Loucy (cell line): ENCODE results near the gene IRGQ.

Experiments used
- H2AFZ ChIP-seq: fragments of 200-600 bp; sonication (generic); 2 replicates; pipeline ENCODE4 v1.6.0; 2016; ENCODE audit warnings: antibody characterized with exemption, mild to moderate bottlenecking, low read length, moderate library complexity
- H3F3A ChIP-seq: fragments of 200-600 bp; 2 replicates; pipeline ENCODE4 v1.6.0; 2016; ENCODE audit warnings: antibody characterized with exemption, low read depth, mild to moderate bottlenecking
- H3K27me3 ChIP-seq: fragments of 200-600 bp; sonication (generic); 2 replicates; pipeline ENCODE4 v1.6.1; 2014; ENCODE audit warnings: low read length, mild to moderate bottlenecking; ENCODE audit not compliant: insufficient read depth, poor library complexity, severe bottlenecking
- H3K36me3 ChIP-seq: fragments of 200-600 bp; sonication (generic); 2 replicates; pipeline ENCODE4 v1.6.1; 2016; ENCODE audit warnings: low read length; ENCODE audit not compliant: insufficient read depth
- H3K4me1 ChIP-seq: fragments of 200-600 bp; sonication (generic); 2 replicates; pipeline ENCODE4 v1.5.1; 2014; ENCODE audit warnings: low read length, mild to moderate bottlenecking; ENCODE audit not compliant: insufficient read depth, poor library complexity, severe bottlenecking
- H3K4me2 ChIP-seq: fragments of 200-600 bp; sonication (generic); 2 replicates; pipeline ENCODE4 v1.6.0; 2014; ENCODE audit warnings: antibody characterized with exemption, low read length, low read depth, mild to moderate bottlenecking; ENCODE audit not compliant: poor library complexity, severe bottlenecking
- H3K4me3 ChIP-seq: fragments of 200-600 bp; sonication (generic); 2 replicates; pipeline ENCODE4 v1.5.1; 2014; ENCODE audit warnings: low read length, mild to moderate bottlenecking, mixed read lengths; ENCODE audit not compliant: poor library complexity, severe bottlenecking
- H3K79me2 ChIP-seq: fragments of 200-600 bp; sonication (generic); 2 replicates; pipeline ENCODE4 v1.6.1; 2014; ENCODE audit warnings: low read length; ENCODE audit not compliant: insufficient read depth
- H3K9ac ChIP-seq: fragments of 200-600 bp; sonication (generic); 2 replicates; pipeline ENCODE4 v1.6.0; 2014; ENCODE audit warnings: mild to moderate bottlenecking, low read depth, low read length, moderate library complexity; ENCODE audit not compliant: poor library complexity, severe bottlenecking
- H3K9me2 ChIP-seq: fragments of 200-600 bp; sonication (generic); replicated peaks from 2 replicates; pipeline ENCODE4 v1.6.1; 2016; ENCODE audit warnings: low read depth, low read length, mixed read lengths
- H3K9me3 ChIP-seq: fragments of 200-600 bp; sonication (generic); 2 replicates; pipeline ENCODE4 v1.6.1; 2014; ENCODE audit warnings: mild to moderate bottlenecking, antibody characterized with exemption, low read length, low read depth; ENCODE audit not compliant: insufficient read depth
- H4K20me1 ChIP-seq: fragments of 200-600 bp; sonication (generic); 2 replicates; pipeline ENCODE4 v1.6.0; 2014; ENCODE audit warnings: antibody characterized with exemption, low read length, mild to moderate bottlenecking; ENCODE audit not compliant: insufficient read depth, poor library complexity, severe bottlenecking
- EZH2phosphoT487 ChIP-seq: fragments of 200-600 bp; IDR thresholded peaks from 2 replicates; pipeline ENCODE4 v1.6.1; 2018; ENCODE audit warnings: antibody characterized with exemption, mild to moderate bottlenecking, moderate library complexity, borderline replicate concordance
- TF ChIP-seq, protein P1 (sequence below): fragments of 200-600 bp; sonication (generic); conservative IDR thresholded peaks from 2 replicates; pipeline ENCODE4 v1.5.1; 2014; ENCODE audit warnings: mild to moderate bottlenecking, antibody characterized with exemption, low read length

The IRGQ gene

DNA sequence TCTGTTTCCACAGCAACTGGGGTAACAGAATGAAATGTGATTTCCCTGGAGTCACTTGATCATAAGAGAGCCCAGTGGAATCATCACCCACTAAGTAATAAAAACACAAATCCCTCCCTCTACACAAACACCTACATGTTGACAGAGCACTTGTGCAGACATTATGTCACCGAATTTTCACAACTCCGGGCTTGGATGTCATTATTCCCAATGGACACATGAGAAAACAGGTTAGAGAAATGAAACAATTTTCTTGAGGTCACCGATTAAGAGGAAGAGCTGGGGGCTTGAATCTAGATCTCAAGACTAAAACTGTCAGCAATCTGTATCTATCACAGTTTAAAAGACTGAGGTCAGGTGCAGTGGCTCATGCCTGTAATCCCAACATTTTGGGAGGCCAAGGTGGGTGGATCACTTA lies 23.8 kb downstream of the IRGQ start:
- H3K4me3 ChIP-seq: no peak overlapping the region
- no peaks in the 10 kb centered on the region for H3K36me3 ChIP-seq
- H3K79me2 ChIP-seq: peaks cover 56% of the 10 kb centered on the region
- no peak overlapping the region for H3K9ac ChIP-seq
- H3K9me2 ChIP-seq: no peaks in the 10 kb centered on the region
- H2AFZ ChIP-seq: no peak overlapping the region
- no peaks in the 10 kb centered on the region for H3K27me3 ChIP-seq
- no peaks in the 10 kb centered on the region for H3K9me3 ChIP-seq
- H3K4me2 ChIP-seq: peak overlapping the region; percentile 35
- peaks cover 23% of the 10 kb centered on the region for H3K4me1 ChIP-seq
- no peak for TF ChIP-seq EZH2phosphoT487
- TF ChIP-seq, protein P1, sequence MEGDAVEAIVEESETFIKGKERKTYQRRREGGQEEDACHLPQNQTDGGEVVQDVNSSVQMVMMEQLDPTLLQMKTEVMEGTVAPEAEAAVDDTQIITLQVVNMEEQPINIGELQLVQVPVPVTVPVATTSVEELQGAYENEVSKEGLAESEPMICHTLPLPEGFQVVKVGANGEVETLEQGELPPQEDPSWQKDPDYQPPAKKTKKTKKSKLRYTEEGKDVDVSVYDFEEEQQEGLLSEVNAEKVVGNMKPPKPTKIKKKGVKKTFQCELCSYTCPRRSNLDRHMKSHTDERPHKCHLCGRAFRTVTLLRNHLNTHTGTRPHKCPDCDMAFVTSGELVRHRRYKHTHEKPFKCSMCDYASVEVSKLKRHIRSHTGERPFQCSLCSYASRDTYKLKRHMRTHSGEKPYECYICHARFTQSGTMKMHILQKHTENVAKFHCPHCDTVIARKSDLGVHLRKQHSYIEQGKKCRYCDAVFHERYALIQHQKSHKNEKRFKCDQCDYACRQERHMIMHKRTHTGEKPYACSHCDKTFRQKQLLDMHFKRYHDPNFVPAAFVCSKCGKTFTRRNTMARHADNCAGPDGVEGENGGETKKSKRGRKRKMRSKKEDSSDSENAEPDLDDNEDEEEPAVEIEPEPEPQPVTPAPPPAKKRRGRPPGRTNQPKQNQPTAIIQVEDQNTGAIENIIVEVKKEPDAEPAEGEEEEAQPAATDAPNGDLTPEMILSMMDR: no peak
- H3F3A ChIP-seq: no peaks in the 10 kb centered on the region
- no peaks in the 10 kb centered on the region for H4K20me1 ChIP-seq

DNA sequence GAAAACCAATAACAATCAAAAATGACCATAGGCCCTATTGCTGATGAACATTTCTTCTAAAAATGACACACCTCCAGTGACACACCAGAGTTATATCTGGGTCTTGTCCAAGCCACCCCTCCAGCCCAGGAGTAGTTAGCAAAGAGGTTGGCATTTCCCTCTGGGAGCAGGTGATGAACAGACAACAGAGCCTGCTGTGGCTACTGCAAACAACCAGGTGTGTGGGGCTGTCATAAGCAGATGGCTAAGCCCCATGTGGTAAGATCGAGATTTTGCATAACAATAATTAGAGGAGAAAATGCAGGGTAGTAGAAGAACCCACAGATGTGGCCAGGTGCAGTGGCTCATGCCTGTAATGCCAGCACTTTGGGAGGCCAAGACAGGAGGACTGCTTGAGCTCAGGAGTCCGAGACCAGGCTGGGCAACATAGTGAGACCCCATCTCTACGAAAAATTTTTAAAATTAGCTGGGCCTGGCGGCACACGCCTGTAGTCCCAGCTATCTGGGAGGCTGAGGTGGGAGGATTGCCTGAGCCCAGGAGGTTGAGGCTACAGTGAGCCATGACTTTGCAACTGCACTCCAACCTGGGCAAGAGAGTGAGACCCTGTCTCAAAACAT lies 25.7 kb downstream of the IRGQ start:
- Histone ChIP-seq H3K9ac (no peak overlapping the region), H3F3A (no peaks in the 10 kb centered on the region), H3K9me2 (no peaks in the 10 kb centered on the region), H2AFZ (no peak overlapping the region), H3K4me2 (peak overlapping the region; percentile 10), H3K4me3 (no peak overlapping the region), H3K36me3 (no peaks in the 10 kb centered on the region), H3K9me3 (no peaks in the 10 kb centered on the region), H3K4me1 (peaks cover 23% of the 10 kb centered on the region), H3K79me2 (peaks cover 59% of the 10 kb centered on the region), H3K27me3 (no peaks in the 10 kb centered on the region), H4K20me1 (no peaks in the 10 kb centered on the region)
- TF ChIP-seq, protein P1: peak; percentile 13; the same call in 1 of the 2 replicates
- no peak for TF ChIP-seq EZH2phosphoT487

DNA sequence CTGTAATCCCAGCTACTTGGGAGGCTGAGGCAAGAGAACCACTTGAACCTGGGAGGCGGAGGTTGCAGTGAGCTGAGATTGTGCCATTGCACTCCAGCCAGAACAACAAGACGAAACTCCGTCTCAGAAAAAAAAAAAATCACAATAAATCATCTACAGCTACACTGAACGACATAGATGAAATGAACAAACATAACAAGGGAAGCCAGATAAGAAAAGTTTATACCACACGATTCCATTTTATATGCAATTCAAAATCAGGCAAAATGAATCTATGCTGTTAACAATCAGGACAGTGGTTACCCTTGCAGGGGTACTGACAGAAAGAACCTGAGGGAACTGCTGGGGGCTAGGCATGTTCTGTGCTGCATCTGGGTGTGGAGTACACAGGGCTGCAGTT lies 26.3 kb downstream of the IRGQ start:
- no peaks in the 10 kb centered on the region for H3K36me3 ChIP-seq
- H3K4me3 ChIP-seq: no peak overlapping the region
- peaks cover 59% of the 10 kb centered on the region for H3K79me2 ChIP-seq
- H3K9me2 ChIP-seq: no peaks in the 10 kb centered on the region
- no peak for TF ChIP-seq EZH2phosphoT487
- TF ChIP-seq, protein P1: no peak
- peak overlapping the region; percentile 10 for H3K4me2 ChIP-seq
- H4K20me1 ChIP-seq: no peaks in the 10 kb centered on the region
- no peaks in the 10 kb centered on the region for H3K27me3 ChIP-seq
- no peaks in the 10 kb centered on the region for H3F3A ChIP-seq
- H3K9me3 ChIP-seq: no peaks in the 10 kb centered on the region
- H3K9ac ChIP-seq: no peak overlapping the region
- H3K4me1 ChIP-seq: peaks cover 28% of the 10 kb centered on the region
- no peak overlapping the region for H2AFZ ChIP-seq
